HepG2 (cell line): ENCODE data around the gene CTNNA3.

Experiments
- ATF2 ChIP-seq: sonication (generic); formaldehyde crosslinking; IDR thresholded peaks from 2 replicates; pipeline ENCODE4 v1.4.0; 2020; ENCODE audit warnings: missing genetic modification reagents
- ATF7 ChIP-seq, 2 experiments: fragments of 450-650 bp in 1 of 2; sonication (generic) in 1 of 2; formaldehyde crosslinking in 1 of 2; IDR thresholded peaks; 2 replicates each; pipeline versions ENCODE4 v1.4.0 to v1.6.1; 2016 to 2020; ENCODE audit warnings: antibody characterized with exemption in 1 of 2, mild to moderate bottlenecking in 1 of 2, missing genetic modification reagents in 1 of 2
- CCAR2 ChIP-seq: fragments of 200-400 bp; formaldehyde crosslinking; optimal IDR thresholded peaks from 2 replicates; pipeline ENCODE3; 2018; ENCODE audit warnings: low read depth, mild to moderate bottlenecking, low read length, moderate library complexity
- TAF15 ChIP-seq: fragments of 200-400 bp; formaldehyde crosslinking; IDR thresholded peaks from one replicate; pipeline ENCODE4 v1.6.1; 2018; ENCODE audit warnings: mild to moderate bottlenecking, low read depth, low read length; ENCODE audit not compliant: poor library complexity, severe bottlenecking
- USF2 ChIP-seq, 2 experiments: sonication (generic) in 1 of 2; formaldehyde crosslinking in 1 of 2; IDR thresholded peaks; 2 replicates each; pipeline versions ENCODE4 v1.5.1 to v1.6.1; 2011 to 2020; ENCODE audit warnings: borderline replicate concordance in 1 of 2, low read depth in 1 of 2, low read length in 1 of 2, mild to moderate bottlenecking in 1 of 2, missing genetic modification reagents in 1 of 2, moderate library complexity in 1 of 2
- ZNF670 ChIP-seq: sonication (generic); formaldehyde crosslinking; IDR thresholded peaks from 2 replicates; pipeline ENCODE4 v1.8.0; 2022; ENCODE audit warnings: mild to moderate bottlenecking, missing genetic modification reagents, borderline replicate concordance

GRCh38 chr10:67550838-67551402 lies 145.1 kb downstream of the CTNNA3 start:
- TF ChIP-seq ATF2 (no peak), USF2 (IDR thresholded peaks at IDR 0.05; ENCODE audit: low read depth, low read length) (no peak), USF2 (CRISPR knock-in tag; IDR thresholded peaks at IDR 0.05; ENCODE audit: borderline replicate concordance) (no peak), CCAR2 (no peak), ZNF670 (CRISPR knock-in tag) (no peak), TAF15 (no peak), ATF7 (IDR thresholded peaks at IDR 0.05) (no peak), ATF7 (CRISPR knock-in tag; IDR thresholded peaks at IDR 0.05) (no peak)
